Right lobe of liver (tissue), 4 donors: ENCODE results near the gene DNAI7.

Source experiments
- CTCF ChIP-seq, 4 donors: fragments of 200-600 bp in 3 of 4; fragments of 450-650 bp in 1 of 4; IDR thresholded peaks; one replicate each; pipeline versions ENCODE4 v1.5.1 to v1.8.0; 2016 to 2022; ENCODE audit warnings: antibody characterized with exemption in 4 of 4, mild to moderate bottlenecking in 2 of 4
- POLR2A ChIP-seq: fragments of 450-650 bp; IDR thresholded peaks from one replicate; pipeline ENCODE4 v1.6.1; 2017; ENCODE audit warnings: antibody characterized with exemption, mild to moderate bottlenecking
- donor health status: DM: no; HTN: no; CAD: no.
- donor health status: DM: no; HTN: no; CAD: no.
- donor health status: DM: no; HTN: yes; CAD: no.

- TF ChIP-seq POLR2A (no peak), CTCF (IDR thresholded peaks at IDR 0.05) (no peak)
These were observed 88.1 kb downstream of the DNAI7 start for GRCh38 chr12:25106818-25107217.
